Bronchial epithelial cell (primary cell): ENCODE results near the gene ABRAXAS1. TPM values are rescaled to one million over a fixed set of nuclear protein-coding genes. Genes with fewer than 3 reads are reported as not detected.
A peak's percentile ranks its signal among the peaks of the same experiment; 100 is the strongest.

Experiments
- DNase-seq: peaks from one replicate; pipeline ENCODE4 v3.0.0-alpha.2; 2010; ENCODE audit warnings: low read depth
- FAIRE-seq: peaks from 2 replicates; lab custom pipeline; 2011; peaks lifted over from hg19 to GRCh38; lab: Jason Lieb, UNC
- H3K27me3 ChIP-seq: 2 replicates; pipeline ENCODE4 v1.5.1; 2011; ENCODE audit warnings: low read length; ENCODE audit not compliant: control insufficient read depth, insufficient read depth
- H3K36me3 ChIP-seq: 2 replicates; pipeline ENCODE4 v1.5.1; 2011; ENCODE audit warnings: low read length; ENCODE audit not compliant: control insufficient read depth, insufficient read depth
- H3K4me3 ChIP-seq: 2 replicates; pipeline ENCODE4 v1.5.1; 2011; ENCODE audit warnings: mild to moderate bottlenecking, low read depth, low read length, control low read depth
- total RNA-seq: library from RNA; depleted of rRNA; stranded (reverse); fragments of >200 nt; gene quantifications from 2 replicates; pipeline ENCODE4 v1.2.1, GENCODE V29; 2014
- TF ChIP-seq, protein P1 (sequence below): IDR thresholded peaks from 2 replicates; pipeline ENCODE4 v1.5.1; 2011; ENCODE audit warnings: mild to moderate bottlenecking, moderate library complexity, low read length, control low read depth, inconsistent platforms; ENCODE audit not compliant: insufficient read depth, severe bottlenecking

ABRAXAS1 gene
- total RNA-seq, 1 donor from 2014 or later: 6.6 TPM

DNA sequence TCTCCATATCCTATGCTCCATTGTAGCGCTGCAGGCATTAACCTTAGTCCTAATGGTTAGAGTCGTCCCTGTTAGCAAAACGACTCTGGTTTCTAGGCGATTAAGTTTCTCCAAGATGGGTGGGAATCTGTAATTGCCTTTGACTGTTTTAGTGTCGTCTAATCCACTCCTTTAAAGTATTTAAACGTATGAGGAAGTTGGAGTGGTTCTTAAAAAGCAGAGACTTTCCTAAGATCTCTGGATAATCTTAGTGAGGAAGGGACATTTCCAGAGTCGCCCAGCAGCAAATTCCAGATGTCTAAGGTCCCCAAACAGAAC, 28.8 kb downstream of the ABRAXAS1 start:
- TF ChIP-seq, protein P1, sequence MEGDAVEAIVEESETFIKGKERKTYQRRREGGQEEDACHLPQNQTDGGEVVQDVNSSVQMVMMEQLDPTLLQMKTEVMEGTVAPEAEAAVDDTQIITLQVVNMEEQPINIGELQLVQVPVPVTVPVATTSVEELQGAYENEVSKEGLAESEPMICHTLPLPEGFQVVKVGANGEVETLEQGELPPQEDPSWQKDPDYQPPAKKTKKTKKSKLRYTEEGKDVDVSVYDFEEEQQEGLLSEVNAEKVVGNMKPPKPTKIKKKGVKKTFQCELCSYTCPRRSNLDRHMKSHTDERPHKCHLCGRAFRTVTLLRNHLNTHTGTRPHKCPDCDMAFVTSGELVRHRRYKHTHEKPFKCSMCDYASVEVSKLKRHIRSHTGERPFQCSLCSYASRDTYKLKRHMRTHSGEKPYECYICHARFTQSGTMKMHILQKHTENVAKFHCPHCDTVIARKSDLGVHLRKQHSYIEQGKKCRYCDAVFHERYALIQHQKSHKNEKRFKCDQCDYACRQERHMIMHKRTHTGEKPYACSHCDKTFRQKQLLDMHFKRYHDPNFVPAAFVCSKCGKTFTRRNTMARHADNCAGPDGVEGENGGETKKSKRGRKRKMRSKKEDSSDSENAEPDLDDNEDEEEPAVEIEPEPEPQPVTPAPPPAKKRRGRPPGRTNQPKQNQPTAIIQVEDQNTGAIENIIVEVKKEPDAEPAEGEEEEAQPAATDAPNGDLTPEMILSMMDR: no peak
- DNase-seq: no peak
- FAIRE-seq: no peak
- peaks cover 4% of the 10 kb centered on the region for H3K36me3 ChIP-seq
- H3K27me3 ChIP-seq: no peaks in the 10 kb centered on the region
- peak overlapping the region; percentile 56 for H3K4me3 ChIP-seq

GRCh38 chr4:83455281-83456183, 29.4 kb downstream of the ABRAXAS1 start, which contains the start of the genes HELQ and MRPS18C:
Gene HELQ (minus strand): TSS chr4:83455823. CDS start chr4:83455693, 130 bp downstream.
Gene MRPS18C (plus strand): TSS chr4:83456058. CDS start chr4:83456078, 20 bp downstream.
- TF ChIP-seq, protein P1: peak; percentile 58
- DNase-seq (peak; percentile 96), FAIRE-seq (peak; percentile 47)
- H3K27me3 ChIP-seq: no peaks in the 10 kb centered on the region
- H3K4me3 ChIP-seq: peak within 1 kb of the TSS; percentile 56
- peaks cover 4% of the 10 kb centered on the region for H3K36me3 ChIP-seq

GRCh38 chr4:83454686-83455085, 30.2 kb downstream of the ABRAXAS1 start:
- FAIRE-seq: no peak
- H3K36me3 ChIP-seq: peaks cover 4% of the 10 kb centered on the region
- H3K4me3 ChIP-seq: peak overlapping the region; percentile 56
- H3K27me3 ChIP-seq: no peaks in the 10 kb centered on the region
- TF ChIP-seq, protein P1: no peak
- no peak for DNase-seq

GRCh38 chr4:83449009-83449408, 35.9 kb downstream of the ABRAXAS1 start:
- no peak overlapping the region for H3K4me3 ChIP-seq
- TF ChIP-seq, protein P1: no peak
- FAIRE-seq (no peak), DNase-seq (no peak)
- H3K27me3 ChIP-seq: no peaks in the 10 kb centered on the region
- H3K36me3 ChIP-seq: peaks cover 5% of the 10 kb centered on the region

DNA sequence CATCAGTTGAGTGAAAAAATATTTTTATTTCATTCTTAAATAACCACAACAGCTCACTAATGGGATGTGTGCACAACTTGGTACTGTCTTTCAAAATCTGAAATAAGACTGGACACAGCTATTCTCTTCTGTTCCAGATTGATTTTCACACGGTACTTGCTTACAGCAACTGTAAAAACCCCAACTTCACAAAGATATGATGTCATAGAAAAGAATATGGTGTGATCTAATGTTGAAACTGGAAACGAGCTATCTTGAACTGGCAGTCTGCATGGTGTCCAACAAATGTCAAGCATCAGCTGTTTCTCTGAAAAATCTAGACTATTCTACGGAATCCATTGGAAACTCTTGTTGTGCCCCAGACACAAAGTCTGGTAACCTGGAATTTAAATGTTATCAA, 44.0 kb downstream of the ABRAXAS1 start:
- H3K4me3 ChIP-seq: no peak overlapping the region
- TF ChIP-seq, protein P1: no peak
- FAIRE-seq (no peak), DNase-seq (no peak)
- peaks cover 1% of the 10 kb centered on the region for H3K36me3 ChIP-seq
- no peaks in the 10 kb centered on the region for H3K27me3 ChIP-seq
